ENCODE results near the gene DHRS11. TPM values are rescaled to one million over a fixed set of nuclear protein-coding genes. Genes with fewer than 3 reads are reported as not detected.

Gene DHRS11
- total RNA-seq, 1 donor from 2014 or later, result 5.7 TPM

DNA sequence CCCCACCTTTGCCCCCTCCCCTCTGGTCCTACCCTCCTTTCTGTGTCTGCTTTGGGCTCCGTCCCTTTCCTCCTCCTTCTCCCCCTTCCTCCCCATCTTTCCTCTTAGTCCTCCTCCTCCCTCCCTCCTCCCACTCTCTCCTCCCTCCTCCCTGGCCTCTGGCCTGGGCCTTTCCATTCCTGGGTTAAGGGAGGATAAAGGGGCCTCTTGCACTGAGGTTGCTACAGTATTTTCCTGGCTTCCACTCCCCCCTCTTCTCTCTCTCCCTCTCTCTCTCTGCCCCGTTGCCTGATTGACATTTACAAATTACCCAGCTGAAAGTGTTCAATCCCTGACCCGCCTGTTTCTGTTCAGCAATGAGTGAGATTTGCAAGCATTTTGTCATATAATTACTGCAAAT is 53.7 kb downstream of the DHRS11 start:
- DNase-seq (ENCODE audit: low spot score in 2 of 2) (no peak), FAIRE-seq (no peak)

DNA sequence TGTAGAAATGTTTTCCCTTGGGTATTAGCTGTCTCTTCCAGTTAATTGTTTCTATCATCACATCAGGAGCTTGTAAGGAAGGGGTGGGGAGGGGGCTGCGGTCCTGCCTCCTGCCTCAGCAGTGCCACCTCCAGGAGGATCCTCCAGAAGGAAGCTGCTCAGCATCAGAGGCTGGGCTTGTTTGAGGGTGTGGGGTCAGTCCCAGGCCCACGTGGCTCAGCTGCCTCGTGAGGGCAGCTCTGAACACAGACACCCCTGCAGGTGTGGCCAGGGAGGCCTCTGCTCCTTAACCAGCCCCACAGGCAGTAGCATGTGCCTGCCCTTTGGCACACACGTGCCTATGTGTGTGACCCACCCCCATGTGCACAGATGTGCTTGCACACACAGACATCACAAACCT is 56.0 kb downstream of the DHRS11 start:
- DNase-seq (ENCODE audit: low spot score in 2 of 2) (no peak), FAIRE-seq (no peak)

DNA sequence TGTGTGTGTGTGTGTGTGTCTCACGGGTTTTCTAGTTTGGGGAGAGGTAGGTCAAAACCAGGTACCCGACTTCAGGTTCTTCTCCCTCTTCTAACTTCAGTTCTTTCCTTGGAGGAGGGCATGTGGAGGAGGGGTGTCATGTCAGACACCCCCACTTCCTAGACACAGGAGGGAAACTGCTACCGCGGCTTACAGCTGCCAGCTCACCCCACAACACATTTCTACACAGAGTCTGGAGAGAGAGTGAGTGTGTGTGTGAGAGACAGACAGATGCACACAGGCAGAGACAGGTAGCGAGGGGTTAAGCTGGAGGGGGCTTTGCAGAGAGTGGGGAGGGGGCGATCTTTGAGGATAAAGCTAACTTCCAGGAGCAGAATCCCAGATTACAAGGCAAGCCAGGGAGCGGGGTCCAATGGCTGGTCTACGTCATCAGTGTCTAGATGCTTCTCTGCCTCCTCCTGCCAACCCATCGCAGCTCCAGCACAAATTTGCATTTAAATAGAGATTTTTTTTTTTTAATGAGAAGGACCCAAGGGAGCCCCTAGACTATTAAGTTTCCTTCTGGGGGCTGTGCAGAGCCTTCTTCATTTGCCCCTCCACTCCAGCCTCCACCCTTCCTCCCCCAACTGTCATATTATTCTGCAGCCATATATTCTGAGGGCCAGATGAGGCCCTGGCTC is 58.6 kb downstream of the DHRS11 start:
- DNase-seq (ENCODE audit: low spot score in 2 of 2) (peak in 1 of 2 donors; percentile 48), FAIRE-seq (no peak)

Other genes starting within 250 kb of the DHRS11 start
- not detected for gene TBC1D3H, start 203.4 kb upstream of the DHRS11 start, total RNA-seq
- gene ZNHIT3, start 105.2 kb upstream of the DHRS11 start, total RNA-seq, result 57.1 TPM
- 30.6 TPM for gene MYO19, start 57.0 kb upstream of the DHRS11 start, total RNA-seq
- gene PIGW, start 56.9 kb upstream of the DHRS11 start, total RNA-seq, result 3.3 TPM
- 67.7 TPM for gene GGNBP2, start 47.0 kb upstream of the DHRS11 start, total RNA-seq
- gene MRM1, start 9.7 kb downstream of the DHRS11 start, total RNA-seq, result 3.3 TPM